ENCODE measurements around the gene FBN1.

The FBN1 gene

GRCh38 chr15:48623456-48623855 lies 22.1 kb downstream of the FBN1 start:
- Histone ChIP-seq H3K4me3 (ENCODE audit: low read length in 2 of 2) (no peak overlapping the region), H3K36me3 (ENCODE audit: control insufficient read depth in 2 of 2, insufficient read depth in 2 of 2, low read length in 2 of 2) (no peaks in the 10 kb centered on the region), H3K9me3 (ENCODE audit: control insufficient read depth in 2 of 2, low read length in 2 of 2) (no peaks in the 10 kb centered on the region), H3K4me1 (ENCODE audit: control insufficient read depth, insufficient read depth, low read length) (peaks cover 8% of the 10 kb centered on the region), H3K9ac (ENCODE audit: low read length in 2 of 2) (no peak overlapping the region), H3K27ac (ENCODE audit: low read length) (no peak overlapping the region), H3K27me3 (ENCODE audit: control insufficient read depth in 1 of 2, insufficient read depth in 2 of 2, low read length in 2 of 2) (no peaks in the 10 kb centered on the region)

- no peaks in the 10 kb centered on the region for H3K9me3 ChIP-seq (ENCODE audit: control insufficient read depth in 2 of 2, low read length in 2 of 2)
- no peak overlapping the region for H3K4me3 ChIP-seq (ENCODE audit: low read length in 2 of 2)
- no peak overlapping the region for H3K9ac ChIP-seq (ENCODE audit: low read length in 2 of 2)
- H3K36me3 ChIP-seq (ENCODE audit: control insufficient read depth in 2 of 2, insufficient read depth in 2 of 2, low read length in 2 of 2) = no peaks in the 10 kb centered on the region
- H3K4me1 ChIP-seq (ENCODE audit: control insufficient read depth, insufficient read depth, low read length) = peaks cover 13% of the 10 kb centered on the region
- no peak overlapping the region for H3K27ac ChIP-seq (ENCODE audit: low read length)
- H3K27me3 ChIP-seq (ENCODE audit: control insufficient read depth in 1 of 2, insufficient read depth in 2 of 2, low read length in 2 of 2) = no peaks in the 10 kb centered on the region
Observed at GRCh38 chr15:48622237-48622636, 23.3 kb downstream of the FBN1 start.

GRCh38 chr15:48619446-48619845 lies 26.1 kb downstream of the FBN1 start:
- Histone ChIP-seq H3K27me3 (ENCODE audit: control insufficient read depth in 1 of 2, insufficient read depth in 2 of 2, low read length in 2 of 2) (no peaks in the 10 kb centered on the region), H3K9me3 (ENCODE audit: control insufficient read depth in 2 of 2, low read length in 2 of 2) (no peaks in the 10 kb centered on the region), H3K4me1 (ENCODE audit: control insufficient read depth, insufficient read depth, low read length) (peaks cover 11% of the 10 kb centered on the region), H3K27ac (ENCODE audit: low read length) (no peak overlapping the region), H3K9ac (ENCODE audit: low read length in 2 of 2) (no peak overlapping the region), H3K36me3 (ENCODE audit: control insufficient read depth in 2 of 2, insufficient read depth in 2 of 2, low read length in 2 of 2) (no peaks in the 10 kb centered on the region), H3K4me3 (ENCODE audit: low read length in 2 of 2) (no peak overlapping the region)

- Histone ChIP-seq H3K36me3 (ENCODE audit: control insufficient read depth in 2 of 2, insufficient read depth in 2 of 2, low read length in 2 of 2) (no peaks in the 10 kb centered on the region), H3K9ac (ENCODE audit: low read length in 2 of 2) (no peak overlapping the region), H3K27me3 (ENCODE audit: control insufficient read depth in 1 of 2, insufficient read depth in 2 of 2, low read length in 2 of 2) (no peaks in the 10 kb centered on the region), H3K27ac (ENCODE audit: low read length) (no peak overlapping the region), H3K9me3 (ENCODE audit: control insufficient read depth in 2 of 2, low read length in 2 of 2) (no peaks in the 10 kb centered on the region), H3K4me1 (ENCODE audit: control insufficient read depth, insufficient read depth, low read length) (peaks cover 11% of the 10 kb centered on the region), H3K4me3 (ENCODE audit: low read length in 2 of 2) (peak overlapping the region in 1 of 2 donors; percentile 0)
Observed at GRCh38 chr15:48617619-48618018, 27.9 kb downstream of the FBN1 start.

GRCh38 chr15:48616216-48616615 lies 29.3 kb downstream of the FBN1 start:
- H3K9ac ChIP-seq (ENCODE audit: low read length in 2 of 2) = no peak overlapping the region
- H3K4me1 ChIP-seq (ENCODE audit: control insufficient read depth, insufficient read depth, low read length) = peaks cover 11% of the 10 kb centered on the region
- no peaks in the 10 kb centered on the region for H3K9me3 ChIP-seq (ENCODE audit: control insufficient read depth in 2 of 2, low read length in 2 of 2)
- H3K27me3 ChIP-seq (ENCODE audit: control insufficient read depth in 1 of 2, insufficient read depth in 2 of 2, low read length in 2 of 2) = no peaks in the 10 kb centered on the region
- no peaks in the 10 kb centered on the region for H3K36me3 ChIP-seq (ENCODE audit: control insufficient read depth in 2 of 2, insufficient read depth in 2 of 2, low read length in 2 of 2)
- H3K27ac ChIP-seq (ENCODE audit: low read length) = no peak overlapping the region
- H3K4me3 ChIP-seq (ENCODE audit: low read length in 2 of 2) = no peak overlapping the region

GRCh38 chr15:48614051-48614450 lies 31.5 kb downstream of the FBN1 start:
- H3K4me1 ChIP-seq (ENCODE audit: control insufficient read depth, insufficient read depth, low read length) = peaks cover 11% of the 10 kb centered on the region
- H3K36me3 ChIP-seq (ENCODE audit: control insufficient read depth in 2 of 2, insufficient read depth in 2 of 2, low read length in 2 of 2) = peaks cover under 1 to 5% of the 10 kb centered on the region in 2 donors
- H3K27me3 ChIP-seq (ENCODE audit: control insufficient read depth in 1 of 2, insufficient read depth in 2 of 2, low read length in 2 of 2) = no peaks in the 10 kb centered on the region
- no peak overlapping the region for H3K4me3 ChIP-seq (ENCODE audit: low read length in 2 of 2)
- no peak overlapping the region for H3K9ac ChIP-seq (ENCODE audit: low read length in 2 of 2)
- H3K27ac ChIP-seq (ENCODE audit: low read length) = no peak overlapping the region
- no peaks in the 10 kb centered on the region for H3K9me3 ChIP-seq (ENCODE audit: control insufficient read depth in 2 of 2, low read length in 2 of 2)

GRCh38 chr15:48609486-48609885 lies 36.0 kb downstream of the FBN1 start:
- Histone ChIP-seq H3K9me3 (ENCODE audit: control insufficient read depth in 2 of 2, low read length in 2 of 2) (no peaks in the 10 kb centered on the region), H3K4me3 (ENCODE audit: low read length in 2 of 2) (no peak overlapping the region), H3K27ac (ENCODE audit: low read length) (no peak overlapping the region), H3K4me1 (ENCODE audit: control insufficient read depth, insufficient read depth, low read length) (no peaks in the 10 kb centered on the region), H3K36me3 (ENCODE audit: control insufficient read depth in 2 of 2, insufficient read depth in 2 of 2, low read length in 2 of 2) (peaks cover 3 to 6% of the 10 kb centered on the region in 2 donors), H3K9ac (ENCODE audit: low read length in 2 of 2) (no peak overlapping the region), H3K27me3 (ENCODE audit: control insufficient read depth in 1 of 2, insufficient read depth in 2 of 2, low read length in 2 of 2) (no peaks in the 10 kb centered on the region)

GRCh38 chr15:48607846-48608245 lies 37.7 kb downstream of the FBN1 start:
- Histone ChIP-seq H3K27ac (ENCODE audit: low read length) (no peak overlapping the region), H3K27me3 (ENCODE audit: control insufficient read depth in 1 of 2, insufficient read depth in 2 of 2, low read length in 2 of 2) (no peaks in the 10 kb centered on the region), H3K4me3 (ENCODE audit: low read length in 2 of 2) (no peak overlapping the region), H3K36me3 (ENCODE audit: control insufficient read depth in 2 of 2, insufficient read depth in 2 of 2, low read length in 2 of 2) (peaks cover 3 to 6% of the 10 kb centered on the region in 2 donors), H3K4me1 (ENCODE audit: control insufficient read depth, insufficient read depth, low read length) (no peaks in the 10 kb centered on the region), H3K9ac (ENCODE audit: low read length in 2 of 2) (no peak overlapping the region), H3K9me3 (ENCODE audit: control insufficient read depth in 2 of 2, low read length in 2 of 2) (no peaks in the 10 kb centered on the region)

- Histone ChIP-seq H3K9me3 (ENCODE audit: control insufficient read depth in 2 of 2, low read length in 2 of 2) (no peaks in the 10 kb centered on the region), H3K36me3 (ENCODE audit: control insufficient read depth in 2 of 2, insufficient read depth in 2 of 2, low read length in 2 of 2) (peaks cover 4 to 6% of the 10 kb centered on the region in 2 donors), H3K4me1 (ENCODE audit: control insufficient read depth, insufficient read depth, low read length) (no peaks in the 10 kb centered on the region), H3K4me3 (ENCODE audit: low read length in 2 of 2) (no peak overlapping the region), H3K27me3 (ENCODE audit: control insufficient read depth in 1 of 2, insufficient read depth in 2 of 2, low read length in 2 of 2) (no peaks in the 10 kb centered on the region), H3K27ac (ENCODE audit: low read length) (no peak overlapping the region), H3K9ac (ENCODE audit: low read length in 2 of 2) (no peak overlapping the region)
Observed at GRCh38 chr15:48604567-48604966, 40.9 kb downstream of the FBN1 start.

- H3K27ac ChIP-seq (ENCODE audit: low read length) = no peak overlapping the region
- no peaks in the 10 kb centered on the region for H3K9me3 ChIP-seq (ENCODE audit: control insufficient read depth in 2 of 2, low read length in 2 of 2)
- no peak overlapping the region for H3K9ac ChIP-seq (ENCODE audit: low read length in 2 of 2)
- no peak overlapping the region for H3K4me3 ChIP-seq (ENCODE audit: low read length in 2 of 2)
- H3K4me1 ChIP-seq (ENCODE audit: control insufficient read depth, insufficient read depth, low read length) = no peaks in the 10 kb centered on the region
- H3K36me3 ChIP-seq (ENCODE audit: control insufficient read depth in 2 of 2, insufficient read depth in 2 of 2, low read length in 2 of 2) = peaks cover 2 to 5% of the 10 kb centered on the region in 2 donors
- no peaks in the 10 kb centered on the region for H3K27me3 ChIP-seq (ENCODE audit: control insufficient read depth in 1 of 2, insufficient read depth in 2 of 2, low read length in 2 of 2)
Observed at GRCh38 chr15:48603922-48604321, 41.6 kb downstream of the FBN1 start.

- H3K36me3 ChIP-seq (ENCODE audit: control insufficient read depth in 2 of 2, insufficient read depth in 2 of 2, low read length in 2 of 2) = peaks cover 6 to 7% of the 10 kb centered on the region in 2 donors
- no peaks in the 10 kb centered on the region for H3K27me3 ChIP-seq (ENCODE audit: control insufficient read depth in 1 of 2, insufficient read depth in 2 of 2, low read length in 2 of 2)
- H3K4me1 ChIP-seq (ENCODE audit: control insufficient read depth, insufficient read depth, low read length) = no peaks in the 10 kb centered on the region
- no peak overlapping the region for H3K27ac ChIP-seq (ENCODE audit: low read length)
- H3K4me3 ChIP-seq (ENCODE audit: low read length in 2 of 2) = no peak overlapping the region
- H3K9me3 ChIP-seq (ENCODE audit: control insufficient read depth in 2 of 2, low read length in 2 of 2) = no peaks in the 10 kb centered on the region
- no peak overlapping the region for H3K9ac ChIP-seq (ENCODE audit: low read length in 2 of 2)
Observed at GRCh38 chr15:48603123-48603500, 42.4 kb downstream of the FBN1 start.

All from stomach smooth muscle (tissue), 2 donors.